PFSK-1 (cell line): ENCODE measurements around the gene MORC4.

ENCODE experiments used
- FOXP2 ChIP-seq: optimal IDR thresholded peaks from 2 replicates; pipeline ENCODE3; 2011; ENCODE audit warnings: borderline replicate concordance, control low read depth, inconsistent platforms; ENCODE audit not compliant: insufficient read depth; ENCODE audit errors: extremely low read length, extremely low read depth
- POLR2AphosphoS5 ChIP-seq: IDR thresholded peaks from 2 replicates; pipeline ENCODE4 v1.6.1; 2012; ENCODE audit warnings: low read depth, mild to moderate bottlenecking, control low read depth, low read length, moderate library complexity
- REST ChIP-seq, 2 experiments: IDR thresholded peaks; 2 replicates each; pipeline versions ENCODE4 v1.6.1 to v1.8.0; 2011 to 2012; ENCODE audit warnings: low read depth in 2 of 2, low read length in 2 of 2, control low read depth in 1 of 2, inconsistent platforms in 1 of 2, mild to moderate bottlenecking in 1 of 2, moderate library complexity in 1 of 2; ENCODE audit not compliant: insufficient read depth in 1 of 2
- SIN3A ChIP-seq: IDR thresholded peaks from 2 replicates; pipeline ENCODE4 v1.6.1; 2012; ENCODE audit warnings: mild to moderate bottlenecking, low read length, moderate library complexity, borderline replicate concordance; ENCODE audit not compliant: insufficient read depth
- TAF1 ChIP-seq: IDR thresholded peaks from 2 replicates; pipeline ENCODE4 v1.6.1; 2012; ENCODE audit warnings: low read length, control low read depth, borderline replicate concordance; ENCODE audit not compliant: insufficient read depth

Gene MORC4

GRCh38 chrX:106954041-106954440 is 46.0 kb downstream of the MORC4 start:
- TF ChIP-seq SIN3A: no peak
- TF ChIP-seq POLR2AphosphoS5: no peak
- no peak for TF ChIP-seq REST (IDR thresholded peaks at IDR 0.05; ENCODE audit: insufficient read depth in 1 of 2, low read depth in 2 of 2, low read length in 2 of 2)
- no peak for TF ChIP-seq FOXP2
- no peak for TF ChIP-seq TAF1

- TF ChIP-seq POLR2AphosphoS5 (no peak), SIN3A (no peak), TAF1 (no peak), FOXP2 (no peak), REST (IDR thresholded peaks at IDR 0.05; ENCODE audit: insufficient read depth in 1 of 2, low read depth in 2 of 2, low read length in 2 of 2) (no peak)
Observed at GRCh38 chrX:106952988-106953387, 47.0 kb downstream of the MORC4 start.

- TF ChIP-seq SIN3A (no peak), TAF1 (no peak), POLR2AphosphoS5 (no peak), REST (IDR thresholded peaks at IDR 0.05; ENCODE audit: insufficient read depth in 1 of 2, low read depth in 2 of 2, low read length in 2 of 2) (no peak), FOXP2 (no peak)
Observed at GRCh38 chrX:106952538-106952937, 47.5 kb downstream of the MORC4 start.

- TF ChIP-seq SIN3A (no peak), FOXP2 (no peak), TAF1 (no peak), POLR2AphosphoS5 (no peak), REST (IDR thresholded peaks at IDR 0.05; ENCODE audit: insufficient read depth in 1 of 2, low read depth in 2 of 2, low read length in 2 of 2) (no peak)
Observed at GRCh38 chrX:106952089-106952488, 47.9 kb downstream of the MORC4 start.

- no peak for TF ChIP-seq FOXP2
- no peak for TF ChIP-seq TAF1
- TF ChIP-seq REST (IDR thresholded peaks at IDR 0.05; ENCODE audit: insufficient read depth in 1 of 2, low read depth in 2 of 2, low read length in 2 of 2): no peak
- no peak for TF ChIP-seq SIN3A
- TF ChIP-seq POLR2AphosphoS5: no peak
Observed at GRCh38 chrX:106951230-106951629, 48.8 kb downstream of the MORC4 start.
